Kidney glomerular epithelial cell (primary cell): ENCODE measurements around the gene ZNF593OS.
A peak's percentile ranks its signal among the peaks of the same experiment; 100 is the strongest.

ENCODE experiments used
- DNase-seq: peaks from one replicate; lab custom pipeline; 2025; lab: John Stamatoyannopoulos, UW

The ZNF593OS gene

GRCh38 chr1:26184086-26184485 is 12.5 kb upstream of the ZNF593OS start:
- DNase-seq: no peak

DNA sequence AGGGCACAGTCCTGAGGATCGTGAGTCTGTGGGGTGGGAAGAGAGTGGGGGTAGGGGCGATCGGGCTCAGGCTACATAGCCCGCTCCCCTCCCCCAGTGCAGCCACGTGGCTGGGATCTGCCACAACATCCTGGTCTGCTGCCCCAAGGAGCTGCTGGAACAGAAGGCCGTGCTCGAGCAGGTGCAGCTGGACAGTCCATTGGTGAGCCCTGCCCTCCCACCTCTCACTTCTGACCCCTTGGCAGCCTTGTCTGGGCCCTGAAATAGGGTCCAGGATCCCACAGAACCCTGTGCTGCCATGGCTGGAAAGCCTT is 10.7 kb upstream of the ZNF593OS start:
- no peak for DNase-seq

DNA sequence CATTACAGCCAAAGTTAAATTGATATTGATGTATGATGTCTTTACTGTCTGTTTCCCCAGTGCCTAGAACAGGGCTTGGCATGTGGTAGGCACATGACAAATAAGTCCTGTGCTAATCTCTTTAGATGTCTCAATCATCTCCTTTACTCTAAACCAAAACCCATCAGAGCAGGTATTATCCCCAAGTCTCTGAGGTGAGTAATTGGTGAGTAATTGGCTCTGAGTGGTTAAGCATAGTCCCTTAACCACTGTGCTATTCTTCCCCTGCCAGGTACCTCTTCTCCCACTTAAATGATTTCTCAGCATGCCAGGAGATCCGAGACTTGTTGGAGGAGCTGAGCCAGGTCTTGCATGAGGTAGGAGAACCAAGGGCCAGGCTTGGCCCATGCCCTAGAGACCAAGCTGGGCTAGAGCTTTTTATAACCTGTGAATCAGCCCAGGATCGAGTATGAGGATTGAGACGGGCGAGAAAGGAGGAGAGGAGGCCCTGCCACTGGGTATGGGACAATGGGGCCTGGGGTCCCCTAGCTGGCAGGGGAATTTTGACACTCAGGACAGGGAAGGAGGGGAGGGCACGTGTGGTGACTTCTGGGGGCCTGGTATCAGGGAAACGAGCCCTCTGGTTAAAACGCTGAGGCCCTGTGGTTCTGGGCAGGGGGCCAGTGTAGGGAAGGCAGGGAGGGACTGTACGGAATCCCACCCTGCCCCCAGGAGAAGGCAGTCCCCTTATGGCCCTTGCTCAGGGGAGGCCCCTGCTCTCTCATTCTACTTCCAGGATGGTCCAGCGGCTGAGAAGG is 10.2 kb upstream of the ZNF593OS start:
- DNase-seq: peak; percentile 65

DNA sequence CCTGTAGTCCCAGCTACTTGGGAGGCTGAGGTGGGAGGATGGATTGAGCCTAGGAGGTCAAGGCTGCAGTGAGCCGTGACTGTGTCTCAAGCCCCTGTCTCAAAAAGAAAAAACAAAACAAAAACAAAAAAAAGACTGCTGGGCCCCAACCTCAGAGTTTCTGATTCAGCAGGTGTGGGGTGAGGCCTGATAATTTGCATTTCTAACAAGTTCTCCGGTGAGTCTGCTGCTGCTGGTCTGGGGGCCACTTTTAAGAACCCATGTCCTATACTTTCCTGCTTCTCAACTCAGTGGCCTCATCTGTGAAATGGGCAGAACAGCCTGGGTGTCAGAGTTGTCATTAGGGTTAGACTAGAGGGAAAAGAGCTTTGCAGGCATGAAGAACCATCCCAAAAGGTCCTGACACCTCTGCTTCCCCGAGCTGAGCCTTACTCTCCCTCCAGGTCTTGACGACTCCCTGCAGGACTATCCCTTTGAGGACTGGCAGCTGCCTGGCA is 8.4 kb upstream of the ZNF593OS start:
- no peak for DNase-seq

DNA sequence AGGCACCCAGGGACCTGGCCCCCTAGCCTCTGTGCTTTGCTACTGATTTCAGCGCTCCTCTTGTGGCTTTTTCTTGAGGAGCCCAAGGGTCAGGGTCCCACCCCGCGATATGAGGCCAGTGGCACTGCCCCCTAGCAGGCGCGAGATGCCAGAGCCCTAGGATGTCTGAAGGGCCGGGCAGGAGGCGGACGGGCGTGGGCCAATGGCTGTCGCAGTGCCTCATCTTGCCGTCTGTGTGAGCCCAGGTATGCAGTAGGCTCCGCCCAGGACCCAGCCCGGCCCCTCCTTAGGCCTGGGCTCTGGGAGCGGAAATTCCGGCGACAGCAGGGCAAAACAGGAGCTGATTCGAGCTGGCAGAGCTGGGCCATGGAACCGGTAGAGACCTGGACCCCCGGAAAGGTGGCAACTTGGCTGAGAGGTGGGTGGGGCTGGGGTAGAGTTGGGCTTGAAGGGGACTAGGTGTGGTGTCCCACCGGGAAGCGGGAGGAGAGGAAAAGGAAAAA is 5.6 kb upstream of the ZNF593OS start, which contains the start of gene CNKSR1:
TSS of gene CNKSR1 (plus strand) at position 310 of the 503 bp plus-strand sequence. CDS start at position 367, 57 bp downstream.
- DNase-seq: no peak

DNA sequence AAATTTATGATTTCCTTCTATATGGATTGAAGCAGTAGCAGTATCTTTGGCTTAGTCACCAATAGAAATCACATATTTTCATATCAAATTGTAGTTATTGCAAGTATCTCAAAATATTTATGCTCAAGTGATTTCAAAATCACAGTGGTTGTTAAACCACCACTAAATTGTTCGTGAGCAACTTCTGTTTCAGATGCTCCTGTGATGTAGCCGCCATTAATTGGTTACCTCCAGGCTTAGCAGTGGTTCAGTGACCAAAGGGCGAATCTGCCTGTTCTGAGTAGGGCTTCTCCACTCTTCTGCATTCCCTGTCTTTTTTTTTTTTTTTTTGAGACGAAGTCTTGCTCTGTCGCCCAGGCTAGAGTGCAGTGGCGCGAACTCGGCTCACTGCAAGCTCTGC is 3.7 kb upstream of the ZNF593OS start:
- no peak for DNase-seq

DNA sequence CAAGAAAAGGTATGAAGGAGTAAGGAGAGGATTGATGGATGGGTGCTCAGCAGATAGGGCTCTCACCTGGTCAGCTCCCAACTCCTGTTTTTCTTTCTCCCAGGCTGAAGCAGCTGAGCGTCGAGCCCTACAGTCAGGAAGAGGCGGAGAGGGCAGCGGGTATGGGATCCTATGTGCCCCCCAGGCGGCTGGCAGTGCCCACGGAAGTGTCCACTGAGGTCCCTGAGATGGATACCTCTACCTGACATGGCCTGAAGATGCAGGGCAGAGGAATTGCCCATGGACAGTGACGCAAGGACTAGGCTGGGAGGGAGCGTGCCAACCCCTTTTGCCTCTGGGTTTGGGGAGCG is 1.2 kb downstream of the ZNF593OS start:
- DNase-seq: no peak

DNA sequence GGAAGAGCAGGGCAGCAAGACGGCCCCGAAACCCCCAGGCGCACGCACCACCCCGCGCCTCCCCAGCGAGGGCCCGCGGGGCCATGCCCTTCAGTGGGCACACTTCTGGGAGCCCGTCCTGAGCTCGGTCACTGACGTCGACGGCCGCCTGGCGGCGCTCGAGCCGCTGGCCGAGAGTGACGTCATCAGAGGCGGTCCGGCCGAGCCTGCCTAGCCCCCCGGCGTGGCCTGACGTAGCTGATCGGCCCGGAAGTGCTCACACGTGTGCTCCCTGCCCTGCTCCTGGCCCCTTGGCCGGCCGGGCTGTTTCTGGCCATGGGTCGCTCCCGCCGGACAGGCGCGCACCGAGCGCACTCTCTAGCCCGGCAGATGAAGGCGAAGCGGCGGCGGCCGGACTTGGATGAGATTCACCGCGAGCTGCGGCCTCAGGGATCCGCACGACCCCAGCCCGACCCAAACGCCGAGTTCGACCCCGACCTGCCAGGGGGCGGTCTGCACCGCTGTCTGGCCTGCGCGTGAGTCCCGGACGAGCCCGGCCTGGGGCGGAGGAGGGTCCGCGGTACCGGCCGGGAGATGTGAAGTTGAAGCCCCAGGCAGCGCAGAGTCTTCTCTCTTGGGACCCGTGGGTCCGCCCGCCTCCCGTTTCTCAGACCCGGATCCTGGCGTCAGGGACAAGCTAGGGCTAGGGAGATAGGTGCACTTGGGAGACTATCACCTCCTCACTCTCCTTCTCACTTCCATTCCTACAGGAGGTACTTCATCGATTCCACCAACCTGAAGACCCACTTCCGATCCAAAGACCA is 1.8 kb downstream of the ZNF593OS start, which contains the start of gene ZNF593:
TSS of gene ZNF593 (plus strand) at position 240 of the 803 bp plus-strand sequence. CDS start at position 316, 76 bp downstream.
- DNase-seq: peak; percentile 81

GRCh38 chr1:26169198-26169554 is 2.5 kb downstream of the ZNF593OS start:
- DNase-seq: no peak

DNA sequence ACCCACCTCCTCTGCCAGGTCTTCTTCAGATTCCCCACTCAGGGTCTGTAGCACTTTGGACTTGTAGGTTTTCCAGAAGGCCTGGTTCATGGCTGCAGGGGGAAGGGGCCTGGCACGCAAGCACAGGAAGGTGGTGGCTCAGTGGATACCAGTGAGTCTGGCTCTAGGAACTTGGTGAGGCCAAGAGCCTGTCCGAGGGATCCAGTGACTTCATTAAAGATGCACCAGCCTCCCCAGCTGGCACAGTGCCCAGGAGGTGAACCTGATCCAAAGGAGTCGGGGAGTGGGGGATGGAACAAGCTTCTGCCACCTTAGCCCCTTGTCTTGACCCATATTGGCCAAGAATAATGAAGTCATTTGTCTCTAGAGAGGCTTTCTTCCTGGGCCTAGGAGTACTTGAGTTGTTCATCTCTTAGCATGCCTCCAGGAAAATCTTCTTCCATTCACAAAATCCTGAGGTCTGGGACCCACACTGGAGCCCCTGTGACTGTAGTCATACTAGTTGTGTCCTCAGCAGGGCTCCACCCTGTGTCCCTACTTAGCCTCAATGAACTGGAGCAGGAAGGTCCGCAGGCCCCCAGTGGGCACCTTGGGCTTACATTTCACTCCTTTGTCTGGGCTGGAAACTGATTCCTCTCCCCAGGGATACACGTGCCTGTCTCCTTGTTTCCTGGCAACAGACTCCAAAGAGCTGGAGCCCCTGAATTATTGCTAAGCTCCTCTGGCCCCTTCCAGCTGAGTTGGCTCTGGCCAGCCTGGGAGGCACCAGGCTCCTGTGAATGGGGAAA is 3.0 kb downstream of the ZNF593OS start, which contains the start of gene C1orf232:
TSS of gene C1orf232 (minus strand) at position 554 of the 788 bp plus-strand sequence. CDS start at position 90, 464 bp downstream.
- DNase-seq: no peak

- DNase-seq: no peak
Measured at GRCh38 chr1:26166719-26167281, 4.8 kb downstream of the ZNF593OS start.

- DNase-seq: no peak
Measured at GRCh38 chr1:26164861-26165842, 6.5 kb downstream of the ZNF593OS start.

DNA sequence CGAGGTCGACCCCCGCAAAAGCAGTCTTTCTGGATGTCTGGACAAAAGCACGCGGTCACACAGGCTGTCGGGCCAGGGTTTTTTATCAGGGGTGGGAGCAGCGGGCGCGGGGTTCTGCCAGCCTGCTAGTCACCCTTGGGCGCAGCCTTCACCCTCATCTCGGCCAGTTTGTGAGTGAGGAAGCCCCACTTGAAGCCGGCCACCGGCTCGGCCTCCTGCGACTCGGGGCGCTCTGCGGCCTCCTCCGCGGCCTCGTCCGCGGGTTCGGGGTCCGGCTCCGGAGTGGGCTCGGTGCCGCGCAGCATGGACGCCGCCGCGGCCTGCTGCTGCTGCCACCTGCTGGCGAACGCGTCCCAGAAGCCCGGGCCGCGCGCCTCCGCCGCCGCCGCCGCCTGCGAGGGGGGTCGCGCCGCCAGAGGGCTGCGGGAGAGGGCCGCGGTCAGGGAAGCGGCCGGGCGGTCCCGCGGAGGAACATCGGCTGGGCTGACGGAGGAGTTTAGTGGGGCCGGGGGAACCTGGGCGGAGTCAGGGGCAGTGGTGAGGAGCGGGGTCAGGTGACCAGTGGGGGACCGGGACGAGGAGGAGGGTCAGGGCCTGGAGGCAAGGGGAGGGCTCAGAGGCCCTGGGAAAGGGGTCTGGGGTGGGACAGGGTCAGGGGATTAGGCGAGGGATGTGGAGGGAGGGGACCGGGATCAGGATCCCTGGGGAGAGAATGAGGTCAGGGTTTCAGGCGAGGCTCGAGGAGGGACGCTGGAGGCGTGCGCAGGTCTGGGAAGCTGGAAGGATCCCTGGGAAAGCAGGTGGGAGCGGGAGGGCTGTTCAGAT is 7.4 kb downstream of the ZNF593OS start:
- no peak for DNase-seq

DNA sequence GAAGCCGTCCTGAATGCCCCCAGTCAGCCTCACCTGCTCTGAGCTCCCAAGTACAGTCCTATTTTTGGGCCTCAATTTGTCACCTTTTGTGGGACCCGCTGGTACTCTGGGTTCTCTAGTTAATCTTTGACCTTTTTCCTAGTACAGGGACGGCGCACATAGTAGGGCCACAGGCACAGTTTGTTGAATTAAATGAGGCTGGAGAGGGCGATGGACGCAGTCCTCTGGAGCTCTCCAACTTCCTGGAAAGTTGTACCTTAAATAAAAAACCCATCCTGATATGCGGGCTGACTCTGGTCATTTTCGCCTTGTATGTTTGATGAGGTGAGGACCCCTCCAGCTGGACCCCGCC is 8.0 kb downstream of the ZNF593OS start:
- no peak for DNase-seq

- DNase-seq: no peak
Measured at GRCh38 chr1:26162220-26162709, 9.4 kb downstream of the ZNF593OS start.

DNA sequence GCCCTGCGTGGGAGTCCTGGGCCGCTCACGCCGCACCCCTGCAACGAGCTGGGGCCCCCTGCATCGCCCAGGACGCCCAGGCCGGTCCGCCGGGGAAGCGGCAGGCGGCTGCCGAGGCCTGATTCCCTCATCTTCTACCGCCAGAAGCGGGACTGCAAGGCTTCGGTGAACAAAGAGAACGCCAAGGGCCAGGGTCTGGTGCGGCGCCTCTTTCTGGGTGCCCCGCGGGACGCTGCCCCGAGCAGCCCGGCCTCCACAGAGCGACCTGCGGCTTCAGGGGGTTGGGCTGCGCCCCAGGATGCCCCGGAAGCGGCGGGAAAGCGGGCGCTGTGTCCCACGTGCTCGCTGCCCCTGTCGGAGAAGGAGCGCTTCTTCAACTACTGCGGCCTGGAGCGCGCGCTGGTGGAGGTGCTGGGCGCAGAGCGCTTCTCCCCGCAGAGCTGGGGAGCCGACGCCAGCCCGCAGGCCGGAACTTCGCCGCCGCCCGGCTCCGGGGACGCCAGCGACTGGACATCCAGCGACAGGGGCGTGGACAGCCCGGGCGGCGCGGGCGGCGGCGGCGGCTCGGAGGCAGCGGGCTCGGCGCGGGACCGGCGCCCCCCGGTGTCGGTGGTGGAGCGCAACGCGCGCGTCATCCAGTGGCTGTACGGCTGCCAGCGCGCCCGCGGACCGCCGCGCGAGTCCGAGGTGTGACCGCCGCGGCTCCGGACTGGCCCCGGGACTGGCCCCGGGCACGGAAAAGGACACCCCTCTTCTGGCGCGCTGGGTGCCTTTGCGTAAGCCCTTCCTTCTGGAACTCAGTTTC is 10.0 kb downstream of the ZNF593OS start:
- DNase-seq: no peak

GRCh38 chr1:26160527-26161414 is 10.9 kb downstream of the ZNF593OS start:
- no peak for DNase-seq

- no peak for DNase-seq
Measured at GRCh38 chr1:26159743-26160039, 11.9 kb downstream of the ZNF593OS start.
